GM12891 (cell line): ENCODE results near the gene DCP2.

Experiments used
- PAX5 ChIP-seq: IDR thresholded peaks from 2 replicates; pipeline ENCODE4 v1.6.1; 2011; ENCODE audit warnings: low read length, moderate library complexity, mild to moderate bottlenecking; ENCODE audit not compliant: insufficient read depth, severe bottlenecking
- POLR2A ChIP-seq: IDR thresholded peaks from 2 replicates; pipeline ENCODE4 v1.6.1; 2011; ENCODE audit warnings: low read depth, low read length, control low read depth
- POLR2AphosphoS5 ChIP-seq: IDR thresholded peaks from 2 replicates; pipeline ENCODE4 v1.6.1; 2011; ENCODE audit warnings: low read depth, low read length, control low read depth
- POU2F2 ChIP-seq: IDR thresholded peaks from 2 replicates; pipeline ENCODE4 v1.6.1; 2011; ENCODE audit warnings: low read depth, mild to moderate bottlenecking, control low read depth, low read length, moderate library complexity
- SPI1 ChIP-seq: IDR thresholded peaks from 2 replicates; pipeline ENCODE4 v1.6.1; 2011; ENCODE audit warnings: low read depth, low read length, control low read depth
- TAF1 ChIP-seq: IDR thresholded peaks from 2 replicates; pipeline ENCODE4 v1.6.1; 2011; ENCODE audit warnings: low read depth, low read length, control low read depth

- TF ChIP-seq POLR2A: no peak
- no peak for TF ChIP-seq POLR2AphosphoS5
- no peak for TF ChIP-seq SPI1
- no peak for TF ChIP-seq TAF1
- TF ChIP-seq POU2F2: no peak
- no peak for TF ChIP-seq PAX5
Observed at GRCh38 chr5:113036321-113036720, 59.7 kb downstream of the DCP2 start.
